HG03135 (cell line): ENCODE measurements around the gene UNC50.

Experiments used
- ATAC-seq: cut with Tn5 transposase; IDR thresholded peaks from one replicate; pipeline ENCODE4 v1.9.1; 2021; ENCODE audit warnings: mild to moderate bottlenecking, moderate library complexity; ENCODE audit not compliant: unreplicated experiment

UNC50 gene, protein sequence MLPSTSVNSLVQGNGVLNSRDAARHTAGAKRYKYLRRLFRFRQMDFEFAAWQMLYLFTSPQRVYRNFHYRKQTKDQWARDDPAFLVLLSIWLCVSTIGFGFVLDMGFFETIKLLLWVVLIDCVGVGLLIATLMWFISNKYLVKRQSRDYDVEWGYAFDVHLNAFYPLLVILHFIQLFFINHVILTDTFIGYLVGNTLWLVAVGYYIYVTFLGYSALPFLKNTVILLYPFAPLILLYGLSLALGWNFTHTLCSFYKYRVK

DNA sequence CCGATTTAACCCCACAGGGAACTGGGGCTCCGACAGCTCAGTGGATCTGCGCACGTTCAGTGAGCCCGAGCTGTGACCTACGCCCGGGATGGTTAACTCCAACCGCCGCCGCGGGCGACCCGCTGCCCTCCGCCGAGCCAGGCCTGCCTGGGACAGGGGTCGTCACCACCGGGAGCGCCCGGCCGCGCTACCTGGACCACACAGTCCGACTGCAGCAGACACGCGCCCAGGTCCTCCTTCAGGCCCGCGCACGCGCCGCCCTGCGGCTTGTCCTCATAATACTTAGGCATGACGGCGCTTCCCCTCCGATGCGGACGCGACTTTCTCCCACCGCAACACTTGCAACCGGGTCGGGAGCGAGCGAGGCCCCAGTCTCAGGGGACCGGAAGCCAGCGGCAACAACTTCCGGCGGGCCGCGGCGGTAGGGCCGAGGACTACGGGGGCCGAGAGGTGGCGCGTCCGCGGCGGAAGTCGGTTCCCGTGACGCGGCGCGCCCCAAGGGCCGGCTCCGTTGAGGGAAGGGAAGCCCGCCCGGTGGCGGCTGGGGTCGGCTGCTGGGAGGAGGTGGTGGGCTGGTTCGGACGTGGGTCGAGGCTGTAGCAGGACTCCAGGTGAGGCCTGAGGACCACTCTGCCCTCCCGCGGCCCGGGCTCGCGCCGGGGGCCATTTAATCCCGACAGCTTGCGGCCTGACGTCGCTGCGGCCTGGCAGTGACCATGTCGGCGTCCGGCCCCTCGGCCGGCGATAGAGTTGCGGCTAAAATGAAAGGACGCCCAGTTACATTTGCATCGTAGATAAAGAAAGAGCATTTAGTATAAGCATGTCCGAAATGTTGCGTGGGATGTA lies at the start of gene UNC50, which contains the start of gene COA5:
UNC50 (plus strand) TSS at position 474 of the 846 bp plus-strand sequence. CDS start 1,171 bp downstream, outside the sequence.
COA5 (minus strand) TSS at position 397 of the 846 bp plus-strand sequence; CDS start at position 290, 107 bp downstream.
- ATAC-seq, result peak; percentile 79

DNA sequence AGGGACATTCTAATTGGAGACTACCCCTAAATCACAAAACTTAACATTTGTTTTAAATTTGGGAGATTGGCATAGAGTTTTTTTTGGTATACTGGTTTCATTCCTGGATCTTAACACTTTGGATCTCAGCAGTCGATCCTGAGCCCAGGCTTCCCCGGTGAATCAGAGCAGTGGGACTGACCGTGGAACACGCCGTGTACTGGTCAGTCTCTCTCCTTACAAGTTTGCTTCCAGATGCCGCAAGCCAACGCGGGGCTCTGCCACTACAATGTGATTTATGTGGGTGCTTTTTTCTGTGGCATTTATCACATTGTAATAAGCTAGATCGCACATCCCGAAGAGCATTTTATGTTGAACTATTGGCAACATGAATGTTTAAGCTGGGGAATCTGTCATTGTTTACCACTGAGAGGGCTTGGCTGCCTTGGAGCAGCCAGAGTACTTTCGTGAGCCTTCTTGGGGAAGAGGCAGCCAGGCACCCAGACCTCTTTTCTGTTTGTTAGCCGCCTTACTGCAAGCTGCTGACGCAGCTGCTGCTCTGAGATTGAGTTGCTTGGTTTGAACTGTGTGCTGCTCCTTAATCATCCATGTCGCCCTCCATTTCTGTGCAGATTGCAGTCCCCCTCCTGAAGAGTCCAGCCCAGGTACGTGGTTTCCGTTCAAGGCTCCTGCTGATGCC lies 49.4 kb upstream of the UNC50 start:
- ATAC-seq, result no peak

DNA sequence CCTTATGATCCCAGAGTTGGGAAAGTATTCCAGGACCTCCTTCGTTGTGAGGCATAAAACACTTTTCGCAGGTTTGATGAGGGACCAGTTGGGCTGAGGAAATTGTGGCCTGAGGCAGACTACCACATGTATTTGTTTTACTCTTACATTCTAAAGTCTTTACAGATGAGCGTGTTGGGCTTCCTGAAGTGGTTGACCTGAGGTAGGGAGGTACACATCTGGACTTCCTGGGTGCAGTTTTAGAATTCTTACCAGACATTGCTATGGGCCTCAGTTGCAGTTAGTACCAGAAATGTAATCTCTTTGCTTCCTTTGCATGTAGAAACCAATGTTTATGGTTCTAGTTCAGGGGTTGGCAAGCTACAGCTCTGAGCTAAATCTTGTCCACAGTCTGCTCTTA lies 48.8 kb upstream of the UNC50 start:
- no peak for ATAC-seq

DNA sequence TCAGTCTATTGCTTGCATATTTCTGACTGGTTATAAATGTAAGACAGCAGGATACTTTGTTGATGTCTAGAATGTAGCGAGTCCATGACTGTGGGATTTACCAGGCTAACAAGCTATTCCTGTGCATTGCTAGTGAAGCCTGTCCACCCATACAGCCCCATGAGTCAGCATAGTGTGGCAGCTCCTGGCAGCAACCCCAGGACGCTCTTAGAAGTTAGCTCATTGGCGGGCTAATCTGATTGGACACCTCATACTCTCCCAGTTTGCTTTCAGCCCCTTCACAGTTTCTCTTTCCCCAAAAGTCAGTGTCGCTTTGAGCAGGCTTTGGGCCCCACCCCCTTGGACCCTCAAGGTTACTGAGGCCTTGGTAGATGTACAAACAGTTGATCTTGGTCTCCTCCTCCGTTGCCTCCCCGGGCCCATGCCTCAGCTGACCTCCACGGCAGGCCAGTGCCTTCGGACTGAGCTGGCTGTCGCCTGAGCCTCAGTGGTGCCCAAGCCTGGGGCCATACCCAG lies 48.1 kb upstream of the UNC50 start:
- no peak for ATAC-seq

DNA sequence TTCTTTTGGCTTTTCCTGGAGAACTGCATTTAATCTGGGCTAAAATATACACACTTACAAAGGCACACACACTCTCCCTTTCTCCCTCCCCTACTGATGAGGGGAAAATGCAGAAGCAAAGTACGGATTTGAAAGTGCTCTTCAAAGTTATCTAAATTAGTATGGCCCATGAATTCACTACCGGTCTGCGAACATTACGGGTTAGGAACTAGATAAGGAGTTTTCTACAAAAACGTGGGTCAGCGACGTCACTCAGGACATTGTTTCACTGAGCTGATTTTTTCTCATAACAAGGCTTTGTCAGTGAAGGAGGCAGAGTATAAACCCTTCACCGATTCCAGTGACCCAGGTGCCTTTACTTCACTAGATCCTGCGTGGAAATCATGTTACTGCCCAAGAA lies 47.4 kb upstream of the UNC50 start:
- no peak for ATAC-seq

DNA sequence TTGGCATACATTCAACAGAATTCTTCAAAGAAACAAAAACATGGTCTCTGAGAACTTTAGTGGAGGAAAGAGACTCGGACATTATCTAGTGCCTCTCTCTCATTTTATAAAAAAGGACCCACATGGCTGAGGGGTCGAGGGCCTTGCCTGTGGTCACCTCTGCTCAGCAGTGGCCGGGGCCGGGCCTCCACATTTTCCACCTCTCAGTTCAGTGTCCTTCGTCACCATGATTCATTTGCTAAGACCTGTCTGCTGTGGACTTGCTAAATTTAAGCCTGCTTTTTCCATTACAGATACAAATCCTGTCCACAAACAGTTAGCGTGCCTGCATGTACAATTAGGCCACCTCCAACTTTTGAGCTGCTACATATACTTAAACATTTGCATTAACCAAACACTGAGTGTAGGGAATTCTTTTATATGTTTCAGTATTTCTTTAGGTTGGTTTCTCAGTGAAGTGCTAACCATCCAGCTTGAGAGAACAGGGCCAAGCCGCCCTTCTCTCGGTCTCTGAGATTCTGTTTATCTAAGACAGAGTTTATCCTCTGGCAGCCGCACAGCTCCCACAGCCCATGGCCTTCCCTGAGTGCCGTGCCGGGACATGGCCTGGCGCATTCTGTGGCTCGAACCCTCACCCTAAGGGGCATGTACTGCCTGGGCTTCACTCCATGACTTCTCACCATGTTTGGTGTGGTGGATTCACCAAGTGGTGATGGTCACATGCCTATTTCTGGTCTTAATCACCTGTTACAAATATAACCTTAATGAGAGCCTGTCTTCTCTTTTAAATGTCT lies 46.3 kb upstream of the UNC50 start:
- no peak for ATAC-seq

DNA sequence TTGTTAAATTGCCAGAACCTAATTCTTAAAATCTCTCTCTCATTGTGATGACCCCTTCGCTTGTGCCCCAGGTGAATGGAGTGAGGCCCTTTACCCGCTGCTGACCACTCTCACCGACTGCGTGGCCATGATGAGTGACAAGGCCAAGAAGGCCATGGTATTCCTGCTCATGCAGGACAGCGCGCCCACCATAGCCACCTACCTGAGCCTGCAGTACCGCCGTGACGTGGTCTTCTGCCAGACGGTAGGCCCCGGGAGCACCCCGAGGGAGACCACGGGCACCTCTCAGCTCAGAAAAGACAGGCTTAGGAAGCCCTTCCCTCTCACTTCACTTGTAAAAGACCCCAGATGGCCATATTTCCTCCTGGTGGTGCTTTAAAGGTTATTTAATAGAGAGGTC lies 45.0 kb upstream of the UNC50 start:
- ATAC-seq, result no peak

DNA sequence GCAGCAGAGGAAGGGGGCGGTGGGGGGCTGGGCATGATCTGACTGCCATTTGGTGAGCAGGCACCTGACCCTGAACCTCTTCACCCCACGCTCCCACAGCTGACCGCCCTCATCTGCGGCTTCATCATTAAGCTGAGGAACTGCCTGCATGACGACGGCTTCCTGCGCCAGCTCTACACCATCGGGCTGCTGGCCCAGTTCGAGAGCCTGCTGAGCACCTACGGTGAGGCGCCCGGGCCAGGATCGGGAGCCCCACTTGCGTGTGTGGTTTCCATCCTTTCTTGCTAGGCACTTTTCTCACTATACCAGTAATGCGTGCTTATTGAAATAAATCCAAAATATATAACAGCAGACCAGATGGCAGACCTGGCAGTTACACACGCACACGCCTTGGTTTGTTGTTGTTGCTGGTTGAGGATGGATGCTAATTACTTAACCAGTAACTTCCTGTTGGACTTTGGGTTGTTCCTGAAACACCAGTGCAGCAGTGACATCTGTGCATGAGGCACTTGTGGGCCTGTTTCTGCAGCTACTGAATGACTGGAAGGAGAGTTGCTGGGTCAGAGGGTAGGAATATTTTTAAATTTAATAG lies 43.8 kb upstream of the UNC50 start:
- ATAC-seq, result no peak

DNA sequence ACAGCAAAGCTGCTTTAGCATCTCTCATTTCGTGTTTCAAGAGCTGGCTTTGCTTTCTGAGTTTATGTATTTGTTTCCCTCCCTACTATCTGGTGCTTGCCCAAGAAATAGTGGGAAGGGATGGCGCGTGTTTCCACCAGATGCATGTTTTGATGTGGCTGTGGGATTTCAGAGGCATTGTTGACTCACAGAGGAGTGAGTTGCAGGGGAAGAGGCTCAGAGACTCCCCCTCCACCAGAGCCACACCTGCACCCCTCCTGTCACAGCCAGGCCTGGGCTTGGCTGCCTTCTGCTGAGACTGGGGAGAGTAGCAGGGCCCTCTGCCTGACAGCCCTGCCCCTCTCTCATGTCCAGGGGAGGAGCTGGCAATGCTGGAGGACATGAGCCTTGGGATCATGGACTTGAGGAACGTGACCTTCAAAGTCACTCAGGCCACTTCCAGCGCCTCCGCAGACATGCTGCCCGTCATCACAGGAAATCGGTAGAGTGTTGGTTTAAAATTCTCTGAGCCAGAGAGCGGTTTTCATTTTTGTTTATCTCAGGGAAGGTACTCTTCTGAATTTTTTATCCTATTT lies 43.0 kb upstream of the UNC50 start:
- no peak for ATAC-seq

DNA sequence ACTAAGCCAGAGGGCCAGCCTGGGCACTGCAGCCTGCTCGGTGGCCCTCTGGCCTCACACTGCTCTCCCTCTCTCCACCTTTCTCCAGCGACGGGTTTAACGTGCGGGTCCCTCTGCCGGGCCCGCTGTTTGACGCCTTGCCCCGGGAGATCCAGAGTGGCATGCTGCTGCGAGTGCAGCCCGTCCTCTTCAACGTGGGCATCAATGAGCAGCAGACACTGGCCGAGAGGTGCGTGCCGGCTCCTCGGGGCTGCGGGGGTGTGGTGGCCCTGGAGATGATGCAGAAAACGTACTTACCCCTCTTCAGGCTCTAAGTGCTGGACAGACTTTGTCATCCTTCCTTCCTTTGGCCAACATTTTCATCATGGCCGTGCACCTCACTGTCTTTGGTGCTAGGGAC lies 42.4 kb upstream of the UNC50 start:
- ATAC-seq, result no peak

DNA sequence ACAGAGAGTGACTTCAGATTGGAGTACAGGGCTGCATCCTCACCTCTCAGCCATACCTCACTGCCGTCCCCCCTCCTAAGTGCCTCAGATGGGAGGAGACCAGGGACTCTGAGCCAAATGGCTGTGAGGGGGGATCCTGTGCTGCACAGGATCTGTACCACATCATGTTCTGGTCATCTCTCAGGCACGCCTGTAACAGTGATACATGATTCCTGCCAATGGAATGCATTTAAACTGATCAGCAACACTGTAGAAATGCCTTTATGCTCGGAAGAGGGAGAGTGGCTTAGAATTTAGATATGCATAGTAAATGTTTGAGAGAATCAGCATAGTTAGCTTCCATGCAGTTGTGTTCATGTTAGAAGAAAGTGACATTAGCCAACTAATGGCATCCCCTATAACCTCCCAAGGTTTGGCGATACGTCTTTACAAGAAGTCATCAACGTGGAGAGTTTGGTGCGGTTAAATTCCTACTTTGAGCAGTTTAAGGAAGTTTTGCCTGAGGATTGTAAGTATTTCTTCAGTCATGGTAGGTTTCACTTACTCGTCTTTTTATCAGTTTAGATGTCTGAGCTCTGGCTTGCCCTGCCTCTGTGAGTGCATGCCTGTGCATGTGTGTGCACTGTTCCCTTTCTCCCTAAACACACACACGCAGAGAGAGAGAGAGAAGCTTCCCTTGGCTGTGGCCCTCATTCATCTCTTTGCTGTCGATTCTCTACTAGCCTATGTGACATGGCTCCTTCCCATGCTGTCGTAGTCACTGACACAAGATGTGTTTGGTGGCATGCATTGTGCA lies 40.0 kb upstream of the UNC50 start:
- no peak for ATAC-seq

DNA sequence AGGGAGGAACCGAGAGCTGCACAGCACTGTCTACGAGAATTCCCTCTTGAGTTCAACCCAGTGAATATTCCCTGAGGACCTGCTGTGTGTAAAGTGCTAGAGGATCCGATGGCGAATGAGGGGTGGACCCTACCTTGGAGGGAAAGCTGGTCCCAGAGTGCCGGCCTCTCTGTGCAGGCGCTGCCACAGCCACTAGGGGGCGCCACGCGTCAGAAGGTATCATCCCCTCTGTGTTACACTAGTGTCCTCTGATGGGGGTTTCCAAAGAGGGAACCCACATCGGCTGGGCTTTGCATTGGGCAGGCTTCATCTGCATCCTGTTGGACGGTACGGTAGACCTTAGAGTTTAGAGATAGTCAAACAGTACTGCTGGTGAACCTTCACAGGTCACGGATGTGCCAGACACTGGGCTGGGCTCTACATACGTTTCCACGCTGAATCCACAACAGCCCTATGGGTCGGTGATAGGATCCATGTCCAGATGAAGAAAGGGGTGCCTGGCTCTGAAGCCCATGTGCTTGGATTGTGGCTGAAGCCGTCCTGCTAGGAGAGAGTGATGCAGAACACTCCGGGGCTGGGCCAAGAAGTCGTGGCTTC lies 39.1 kb upstream of the UNC50 start:
- ATAC-seq, result no peak

DNA sequence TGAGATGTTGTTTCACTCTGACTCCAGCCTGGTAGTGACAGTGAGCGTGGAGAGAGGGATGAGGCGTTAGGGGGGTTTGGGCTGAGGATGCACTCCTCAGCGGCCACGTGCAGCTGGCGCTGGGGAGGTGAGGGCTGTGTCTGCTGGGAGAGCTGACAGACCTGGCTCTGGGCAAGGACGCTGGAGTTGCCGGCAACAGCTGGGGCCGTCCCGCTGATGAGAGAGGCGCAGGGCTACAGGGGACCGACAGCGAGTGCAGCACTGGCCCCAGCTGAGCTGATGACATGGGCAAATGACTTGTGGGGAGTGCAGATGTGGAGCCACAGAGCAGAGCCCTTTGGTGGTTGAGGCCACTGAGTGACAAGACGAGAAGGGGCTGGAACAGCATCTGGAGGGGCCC lies 38.5 kb upstream of the UNC50 start:
- no peak for ATAC-seq

DNA sequence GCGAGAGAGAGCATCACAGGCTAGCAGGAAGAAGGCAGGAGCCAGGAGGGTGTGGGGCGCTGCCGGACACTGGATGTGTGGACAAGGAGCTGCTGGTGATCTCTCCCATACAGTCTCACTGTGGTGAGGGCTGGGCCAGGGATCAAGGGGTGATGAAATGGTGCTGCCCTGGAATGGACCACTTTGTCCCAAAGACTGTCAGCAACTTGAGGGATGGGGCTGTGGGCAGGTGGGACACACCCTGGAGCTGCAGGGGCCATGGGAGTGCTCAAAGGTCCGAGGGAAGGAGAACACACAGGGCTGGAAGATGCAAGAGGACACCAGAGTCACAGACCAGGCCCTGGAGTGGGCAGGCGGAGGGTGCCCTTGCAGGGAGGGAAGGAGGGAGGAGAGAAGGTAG lies 38.0 kb upstream of the UNC50 start:
- no peak for ATAC-seq

DNA sequence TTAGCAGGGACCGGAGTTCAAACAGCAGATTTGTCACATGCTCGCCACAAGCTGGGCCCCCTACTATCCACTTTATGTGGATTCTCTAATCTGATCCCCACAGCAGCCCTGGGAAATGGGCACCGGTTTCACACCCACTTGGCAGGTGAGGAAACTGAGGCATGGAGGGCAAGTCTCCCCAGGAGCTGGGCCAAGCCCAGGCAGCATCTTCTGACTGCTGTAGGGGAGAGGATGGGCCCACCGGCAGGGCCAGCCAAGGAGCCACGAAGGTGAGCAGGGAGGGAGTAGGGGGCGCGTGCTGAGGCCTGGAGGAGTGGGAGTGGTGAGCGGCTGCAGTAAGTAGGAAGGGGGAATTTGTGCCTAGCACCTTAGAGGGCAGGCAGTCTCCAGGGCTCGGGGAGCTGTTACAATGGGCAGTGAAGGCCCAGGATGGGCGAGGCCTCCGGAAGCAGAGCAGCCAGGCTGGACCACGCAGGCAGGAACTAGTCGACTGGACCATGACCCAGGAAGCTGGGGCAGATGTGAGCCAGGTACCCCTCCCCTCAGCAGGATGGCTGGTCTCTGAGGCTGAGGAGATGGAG lies 37.2 kb upstream of the UNC50 start:
- ATAC-seq, result no peak

DNA sequence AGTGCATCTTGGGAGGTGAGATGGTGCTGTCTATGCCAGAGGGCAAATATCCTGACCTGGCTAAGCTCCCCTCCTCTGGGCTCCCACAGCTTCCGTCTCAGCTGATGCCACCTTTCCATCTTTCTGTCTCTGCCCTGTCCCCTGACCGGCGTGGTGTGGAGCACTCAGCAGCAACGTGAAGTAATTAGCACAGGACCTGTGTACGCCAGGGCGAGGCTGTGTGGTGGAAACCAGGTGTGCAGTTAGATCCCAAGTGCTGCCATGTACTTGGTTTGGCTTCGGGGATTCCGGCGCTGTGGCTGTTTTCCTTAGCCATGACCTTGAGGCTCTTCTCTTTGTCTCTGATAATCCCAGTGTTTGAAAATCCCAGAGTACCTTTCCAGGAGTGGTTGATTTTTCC lies 36.6 kb upstream of the UNC50 start:
- ATAC-seq, result no peak

DNA sequence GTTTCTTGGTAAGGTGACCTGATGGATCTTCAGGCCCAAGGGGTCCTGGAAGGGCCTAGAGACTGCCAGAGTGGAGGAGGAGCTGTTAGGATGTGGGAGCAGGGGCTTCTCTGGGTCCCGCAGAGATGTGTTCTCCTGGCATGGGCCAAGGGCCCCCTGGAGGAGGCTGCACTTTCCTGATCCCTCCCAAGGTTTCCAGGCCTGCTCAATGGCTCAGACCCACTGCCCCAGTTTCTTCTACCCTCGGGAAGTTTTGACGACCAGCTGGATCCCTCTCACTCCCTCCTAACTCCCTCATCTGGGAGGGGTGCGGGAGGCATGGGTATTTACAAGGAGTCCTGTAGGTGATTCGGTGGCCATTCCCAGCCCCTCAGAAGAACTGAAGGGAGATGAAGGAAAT lies 36.2 kb upstream of the UNC50 start:
- ATAC-seq, result no peak

DNA sequence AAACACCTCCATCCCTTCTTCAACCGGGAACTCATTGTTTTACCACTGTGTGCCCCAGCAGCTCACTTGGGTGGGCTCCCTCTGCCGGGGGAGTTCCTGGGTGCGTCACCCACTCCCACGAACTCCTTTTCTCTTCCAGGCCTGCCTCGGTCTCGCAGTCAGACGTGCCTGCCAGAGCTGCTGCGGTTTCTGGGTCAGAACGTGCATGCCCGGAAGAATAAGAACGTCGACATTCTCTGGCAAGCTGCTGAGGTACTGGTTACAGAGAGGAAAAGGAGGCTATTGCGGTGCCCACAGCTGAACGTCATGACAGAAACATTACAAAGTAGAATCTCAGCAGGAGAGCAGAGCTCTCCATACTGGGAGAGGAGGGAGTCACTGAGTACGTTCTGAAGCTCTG lies 35.7 kb upstream of the UNC50 start:
- ATAC-seq, result no peak
